Endothelial cell of umbilical vein (primary cell): ENCODE measurements around the gene TSPAN9. TPM values are rescaled to one million over a fixed set of nuclear protein-coding genes. Genes with fewer than 3 reads are reported as not detected.

Experiments used
- BruUV-seq: library from RNA; stranded (reverse); fragments of 400-500 nt; replicated peaks from 2 replicates; lab custom pipeline; 2021; lab: Mats Ljungman, UMichigan
- CTCF ChIA-PET: fragments of 300-600, 350-600 bp; sonication (Branson Sonifier 250); formaldehyde crosslinking; loops from one replicate; lab custom pipeline; 2021; ENCODE audit warnings: antibody characterized with exemption, inconsistent platforms; lab: Charles Lee
- POLR2A ChIA-PET: fragments of 300-600, 350-600 bp; sonication (Branson Sonifier 250); formaldehyde crosslinking; loops from one replicate; lab custom pipeline; 2021; ENCODE audit warnings: antibody characterized with exemption, inconsistent platforms; lab: Charles Lee
- DNase-seq: peaks from one replicate; pipeline ENCODE4 v3.0.0-alpha.2; 2011; ENCODE audit warnings: low read depth, low spot score
- FAIRE-seq: peaks from 2 replicates; lab custom pipeline; 2011; peaks lifted over from hg19 to GRCh38; lab: Jason Lieb, UNC
- H2AFZ ChIP-seq: 2 replicates; pipeline ENCODE4 v1.6.0; 2012; ENCODE audit warnings: low read depth, low read length, control low read depth, inconsistent platforms
- H3K27ac ChIP-seq: 2 replicates; pipeline ENCODE4 v1.5.1; 2011; ENCODE audit warnings: low read depth, mild to moderate bottlenecking, control low read depth, low read length, moderate library complexity; ENCODE audit not compliant: insufficient read depth
- H3K27me3 ChIP-seq, 2 experiments: 2 replicates each; pipeline versions ENCODE4 v1.6.0 to v1.6.1; 2011; ENCODE audit warnings: low read length in 2 of 2, mixed read lengths in 1 of 2; ENCODE audit not compliant: control insufficient read depth in 2 of 2, insufficient read depth in 2 of 2
- H3K36me3 ChIP-seq, 2 experiments: 2 replicates in 1 of 2; 3 replicates in 1 of 2; pipeline ENCODE4 v1.5.1; 2011; ENCODE audit warnings: low read length in 2 of 2, mild to moderate bottlenecking in 1 of 2, moderate library complexity in 1 of 2; ENCODE audit not compliant: control insufficient read depth in 2 of 2, insufficient read depth in 2 of 2; ENCODE audit errors: extremely low read depth in 1 of 2
- H3K4me1 ChIP-seq: 3 replicates; pipeline ENCODE4 v1.5.1; 2011; ENCODE audit warnings: mild to moderate bottlenecking, low read length; ENCODE audit not compliant: control insufficient read depth, insufficient read depth; ENCODE audit errors: extremely low read depth
- H3K4me2 ChIP-seq: 2 replicates; pipeline ENCODE4 v1.6.1; 2011; ENCODE audit warnings: low read length, control low read depth, mixed read lengths; ENCODE audit not compliant: insufficient read depth
- H3K4me3 ChIP-seq, 3 experiments: fragments of 200-600 bp in 1 of 3; sonication (generic), shearing (Covaris generic) in 1 of 3; replicated peaks in 1 of 3; 2 replicates each; pipeline ENCODE4 v1.5.1; 2011 to 2016; ENCODE audit warnings: control low read depth in 3 of 3, low read length in 3 of 3, mild to moderate bottlenecking in 2 of 3, inconsistent platforms in 1 of 3, low read depth in 1 of 3, moderate library complexity in 1 of 3; ENCODE audit not compliant: insufficient read depth in 1 of 3
- H3K79me2 ChIP-seq: 2 replicates; pipeline ENCODE4 v1.6.0; 2012; ENCODE audit warnings: low read length, inconsistent platforms; ENCODE audit not compliant: control insufficient read depth, insufficient read depth
- H3K9ac ChIP-seq: replicated peaks from 2 replicates; pipeline ENCODE3; 2011; ENCODE audit warnings: low read length, control low read depth; ENCODE audit not compliant: insufficient read depth; ENCODE audit errors: extremely low read depth
- H3K9me1 ChIP-seq: replicated peaks from 3 replicates; pipeline ENCODE4 v1.6.0; 2011; ENCODE audit warnings: mild to moderate bottlenecking, low read length; ENCODE audit not compliant: control insufficient read depth, insufficient read depth; ENCODE audit errors: extremely low read depth
- H3K9me3 ChIP-seq: replicated peaks from 2 replicates; pipeline ENCODE4 v1.5.1; 2012; ENCODE audit warnings: low read length, inconsistent platforms; ENCODE audit not compliant: control insufficient read depth, insufficient read depth
- H4K20me1 ChIP-seq: replicated peaks from 2 replicates; pipeline ENCODE3; 2011; ENCODE audit warnings: mild to moderate bottlenecking, low read length; ENCODE audit not compliant: control insufficient read depth, insufficient read depth; ENCODE audit errors: extremely low read depth
- EZH2 ChIP-seq: IDR thresholded peaks from 2 replicates; pipeline ENCODE4 v1.6.1; 2012; ENCODE audit warnings: borderline replicate concordance, low read depth, mild to moderate bottlenecking, moderate library complexity, low read length, inconsistent platforms; ENCODE audit not compliant: severe bottlenecking
- FOS ChIP-seq: IDR thresholded peaks from 2 replicates; pipeline ENCODE4 v1.6.1; 2011; ENCODE audit warnings: mild to moderate bottlenecking, low read length, moderate library complexity, borderline replicate concordance; ENCODE audit not compliant: insufficient read depth
- GATA2 ChIP-seq: IDR thresholded peaks from 2 replicates; pipeline ENCODE4 v1.7.0; 2011; ENCODE audit warnings: low read depth, mild to moderate bottlenecking, moderate library complexity, mixed read lengths, low read length; ENCODE audit not compliant: insufficient read length, insufficient read depth
- JUN ChIP-seq: IDR thresholded peaks from 2 replicates; pipeline ENCODE4 v1.6.1; 2011; ENCODE audit warnings: borderline replicate concordance, low read depth; ENCODE audit not compliant: insufficient read length, insufficient read depth
- MYC ChIP-seq: IDR thresholded peaks from one replicate; pipeline ENCODE4 v1.6.1; 2011; ENCODE audit warnings: mild to moderate bottlenecking, low read depth, low read length
- POLR2A ChIP-seq: IDR thresholded peaks from 2 replicates; pipeline ENCODE4 v1.6.1; 2012; ENCODE audit warnings: low read depth, mild to moderate bottlenecking, control low read depth, low read length
- POLR2AphosphoS5 ChIP-seq: IDR thresholded peaks from 2 replicates; pipeline ENCODE4 v1.6.1; 2012; ENCODE audit warnings: low read depth, mild to moderate bottlenecking, control low read depth, low read length, moderate library complexity; ENCODE audit not compliant: insufficient read depth
- dilution Hi-C: fragments of 300-500 bp; cut with MboI; formaldehyde crosslinking; loops from one replicate; pipeline ENCODE4 v1.15.0; 2019; ENCODE audit warnings: low sequenced_read_pairs; ENCODE audit not compliant: extremely low pct_ligation_motif_present
- intact Hi-C: fragments of 100-400 bp; cut with micrococcal nuclease; formaldehyde crosslinking; loops from one replicate; pipeline ENCODE4 v1.10.0; 2022
- polyA plus RNA-seq, 4 experiments: library from polyadenylated mRNA; depleted of rRNA in 3 of 4; stranded (reverse) in 3 of 4; unstranded in 1 of 4; fragments of >200 nt; gene quantifications; 2 replicates each; pipeline versions ENCODE4 v1.2.1 to v1.2.3, GENCODE V29; 2011 to 2012; ENCODE audit warnings: missing spikeins in 1 of 4
- total RNA-seq: library from RNA; stranded (reverse); gene quantifications from 2 replicates; pipeline ENCODE4 v1.2.3, GENCODE V29; 2021
- TF ChIP-seq, protein P1 (sequence below), 2 donors: IDR thresholded peaks; 1 replicate in 1 of 2; 2 replicates in 1 of 2; pipeline ENCODE4 v1.5.1; 2011; ENCODE audit warnings: low read length in 2 of 2, mild to moderate bottlenecking in 2 of 2, moderate library complexity in 2 of 2, control low read depth in 1 of 2, inconsistent platforms in 1 of 2, low read depth in 1 of 2; ENCODE audit not compliant: insufficient read depth in 1 of 2; ENCODE audit errors: extremely low read depth in 1 of 2
- TF ChIP-seq, protein P2 (sequence below): IDR thresholded peaks from 2 replicates; pipeline ENCODE4 v1.6.1; 2011; ENCODE audit not compliant: insufficient read depth, insufficient read length

Gene TSPAN9
- total and polyA plus RNA-seq, 2 donors (not counting 3 experiments of a cell fraction or from before 2014, with no cell fraction given), result 43.3 to 66.8 TPM

DNA sequence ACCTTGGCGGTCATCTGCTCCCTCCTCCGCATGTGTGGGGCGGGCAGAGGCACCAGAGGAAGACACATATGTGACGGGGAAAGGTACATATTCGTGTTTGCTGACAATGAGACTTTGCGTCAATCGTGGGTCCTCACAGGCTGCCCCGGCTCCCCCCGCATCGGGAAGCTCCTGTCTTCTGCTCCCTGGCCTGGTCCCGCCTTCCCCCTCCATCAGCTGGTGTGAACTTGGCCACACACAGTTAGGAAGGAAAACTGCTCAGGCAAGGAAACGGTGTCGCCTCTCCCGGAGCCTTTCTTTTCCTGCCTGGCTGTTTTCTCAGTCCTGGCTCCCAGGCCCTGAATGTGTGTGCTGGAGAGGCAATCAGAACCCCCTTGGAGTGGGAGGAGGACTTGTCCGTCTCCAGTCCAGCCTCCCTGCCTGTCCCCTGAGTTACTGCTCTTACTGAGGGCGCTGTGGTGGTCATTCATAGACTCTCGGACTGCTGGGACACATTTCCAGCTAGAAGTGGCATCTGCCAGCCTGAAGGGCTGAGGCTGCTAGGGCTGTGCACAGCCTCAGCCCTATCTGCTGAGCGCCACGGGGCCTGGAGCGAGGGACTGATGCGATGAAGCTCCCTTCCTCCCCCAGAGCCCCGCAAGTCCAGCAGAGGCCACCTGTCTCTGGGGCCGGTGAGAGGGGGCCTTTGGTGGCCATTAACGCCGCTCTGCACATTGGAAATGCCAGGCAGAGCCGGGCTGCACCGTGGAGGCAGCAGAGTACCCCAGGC, 44.2 kb upstream of the TSPAN9 start:
- Histone ChIP-seq H3K4me3 (no peak overlapping the region), H3K27ac (peak overlapping the region; percentile 55), H3K4me2 (no peak overlapping the region), H3K9ac (no peak overlapping the region), H2AFZ (peak overlapping the region; percentile 4), H3K27me3 (no peaks in the 10 kb centered on the region), H3K9me3 (no peaks in the 10 kb centered on the region), H3K9me1 (no peaks in the 10 kb centered on the region), H4K20me1 (no peaks in the 10 kb centered on the region), H3K4me1 (peaks cover 21% of the 10 kb centered on the region), H3K36me3 (peaks cover 0 to 4% of the 10 kb centered on the region in 2 experiments), H3K79me2 (no peaks in the 10 kb centered on the region)
- intact Hi-C loops, result loop anchor here (2.0 to 5.0 kb wide), 2 partner anchors 18 to 91 kb away; no protein-coding TSS in a partner anchor
- FAIRE-seq, result peak; percentile 90
- ChIA-PET CTCF (interaction anchor here (0.6 to 5.5 kb wide), 17 partner anchors 8 to 187 kb away, joined by 3 to 91 read pairs (median 8); partner anchors contain the start of genes FOXM1, RHNO1, TEAD4 and TULP3), POLR2A (no interaction called here)
- peak; percentile 85 for DNase-seq
- no TSS peak for BruUV-seq
- TF ChIP-seq, protein P1, sequence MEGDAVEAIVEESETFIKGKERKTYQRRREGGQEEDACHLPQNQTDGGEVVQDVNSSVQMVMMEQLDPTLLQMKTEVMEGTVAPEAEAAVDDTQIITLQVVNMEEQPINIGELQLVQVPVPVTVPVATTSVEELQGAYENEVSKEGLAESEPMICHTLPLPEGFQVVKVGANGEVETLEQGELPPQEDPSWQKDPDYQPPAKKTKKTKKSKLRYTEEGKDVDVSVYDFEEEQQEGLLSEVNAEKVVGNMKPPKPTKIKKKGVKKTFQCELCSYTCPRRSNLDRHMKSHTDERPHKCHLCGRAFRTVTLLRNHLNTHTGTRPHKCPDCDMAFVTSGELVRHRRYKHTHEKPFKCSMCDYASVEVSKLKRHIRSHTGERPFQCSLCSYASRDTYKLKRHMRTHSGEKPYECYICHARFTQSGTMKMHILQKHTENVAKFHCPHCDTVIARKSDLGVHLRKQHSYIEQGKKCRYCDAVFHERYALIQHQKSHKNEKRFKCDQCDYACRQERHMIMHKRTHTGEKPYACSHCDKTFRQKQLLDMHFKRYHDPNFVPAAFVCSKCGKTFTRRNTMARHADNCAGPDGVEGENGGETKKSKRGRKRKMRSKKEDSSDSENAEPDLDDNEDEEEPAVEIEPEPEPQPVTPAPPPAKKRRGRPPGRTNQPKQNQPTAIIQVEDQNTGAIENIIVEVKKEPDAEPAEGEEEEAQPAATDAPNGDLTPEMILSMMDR (IDR thresholded peaks at IDR 0.05; ENCODE audit: extremely low read depth in 1 of 2, insufficient read depth in 1 of 2, low read depth in 1 of 2, low read length in 2 of 2), result no peak
- TF ChIP-seq POLR2AphosphoS5 (no peak), JUN (no peak), FOS (no peak), GATA2 (no peak), EZH2 (no peak), POLR2A (no peak), MYC (no peak)
- TF ChIP-seq, protein P2, sequence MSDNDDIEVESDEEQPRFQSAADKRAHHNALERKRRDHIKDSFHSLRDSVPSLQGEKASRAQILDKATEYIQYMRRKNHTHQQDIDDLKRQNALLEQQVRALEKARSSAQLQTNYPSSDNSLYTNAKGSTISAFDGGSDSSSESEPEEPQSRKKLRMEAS, result no peak
- dilution Hi-C loops, result no loop called here
